Activated T-cell treated with anti-CD3 and anti-CD28 coated beads, Interleukin-2, amount 50 U/mL, for 1 hour (primary cell): ENCODE measurements around the gene IGFALS.

Experiments
- DNase-seq: peaks from one replicate; pipeline ENCODE4 v3.0.0-alpha.2; 2020

Gene IGFALS

GRCh38 chr16:1763521-1764511, 29.7 kb downstream of the IGFALS start:
- DNase-seq: no peak

DNA sequence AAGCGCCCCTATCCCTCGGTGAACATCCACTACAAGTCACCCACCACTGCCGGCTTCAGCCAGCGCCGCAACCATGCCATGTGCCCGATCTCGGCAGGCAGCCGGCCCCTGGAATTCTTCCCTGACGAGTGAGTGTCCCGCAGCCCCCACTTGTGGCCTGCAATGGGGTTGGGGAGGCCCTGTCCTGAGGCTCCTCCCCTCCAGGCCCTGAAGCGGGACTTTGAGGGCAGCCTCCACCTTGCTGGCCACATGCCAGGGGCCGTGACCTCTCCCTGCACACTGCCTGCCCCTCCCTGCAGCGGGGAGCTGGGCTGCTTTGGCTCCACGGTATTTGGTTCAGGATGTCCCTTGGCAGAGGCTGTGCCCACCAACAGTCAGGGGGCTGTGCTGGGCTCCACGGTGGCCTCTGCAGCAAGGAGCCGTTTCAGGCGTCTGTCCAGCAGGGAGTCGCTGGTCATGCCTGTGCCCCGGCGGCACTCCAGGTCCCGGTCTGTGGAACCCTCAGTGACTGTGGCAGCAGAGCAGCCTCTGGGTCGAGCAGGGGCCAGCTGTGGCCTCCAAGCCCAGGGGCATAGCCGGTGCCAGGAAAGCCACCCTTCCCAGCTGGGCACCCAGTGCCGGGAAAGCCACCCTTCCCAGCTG, 30.5 kb downstream of the IGFALS start:
- DNase-seq: no peak

- no peak for DNase-seq
Measured at GRCh38 chr16:1762196-1762878, 31.2 kb downstream of the IGFALS start.

GRCh38 chr16:1761751-1762150, 31.8 kb downstream of the IGFALS start:
- DNase-seq: no peak

GRCh38 chr16:1760911-1761310, 32.6 kb downstream of the IGFALS start:
- DNase-seq: no peak

DNA sequence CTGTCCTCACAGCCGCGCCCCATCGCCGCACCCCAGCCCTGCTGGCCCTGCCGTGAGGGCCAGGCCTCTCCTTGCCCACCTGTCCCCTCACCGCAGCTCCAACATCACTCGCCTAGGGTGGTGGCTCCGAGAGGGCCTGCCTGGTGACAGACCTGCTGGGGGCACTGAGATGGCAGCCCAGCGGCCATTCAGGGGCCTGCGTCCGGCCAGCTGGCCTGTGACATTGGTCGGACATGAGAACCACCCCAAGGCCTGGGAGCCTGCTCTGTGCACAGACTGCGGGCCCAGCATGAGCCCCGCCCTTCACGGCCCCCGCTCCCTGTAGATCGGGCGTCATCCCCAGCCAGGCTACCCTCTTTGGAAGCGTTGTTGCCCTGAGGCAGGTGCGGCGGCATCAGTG, 34.0 kb downstream of the IGFALS start:
- DNase-seq: no peak

DNA sequence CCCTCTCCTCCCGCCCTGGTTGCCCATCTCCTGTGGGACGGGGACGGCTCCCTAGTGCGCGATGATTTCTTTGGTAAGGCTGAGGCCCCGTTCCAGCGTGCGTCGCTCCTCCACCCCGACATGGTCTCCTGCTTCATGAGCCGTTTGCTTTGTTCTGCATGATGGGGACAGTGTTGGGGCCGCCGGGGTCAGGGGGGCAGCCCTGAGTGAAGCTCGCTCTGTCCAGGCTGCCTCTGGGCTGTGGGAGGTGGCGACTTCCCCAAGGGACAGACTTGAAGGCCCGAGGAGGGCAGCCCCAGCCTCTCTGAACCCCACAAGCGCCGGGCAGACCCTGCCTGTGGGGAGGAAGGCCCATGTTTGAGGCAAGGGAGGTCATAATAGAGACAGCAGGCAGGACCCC, 34.6 kb downstream of the IGFALS start:
- DNase-seq: no peak

DNA sequence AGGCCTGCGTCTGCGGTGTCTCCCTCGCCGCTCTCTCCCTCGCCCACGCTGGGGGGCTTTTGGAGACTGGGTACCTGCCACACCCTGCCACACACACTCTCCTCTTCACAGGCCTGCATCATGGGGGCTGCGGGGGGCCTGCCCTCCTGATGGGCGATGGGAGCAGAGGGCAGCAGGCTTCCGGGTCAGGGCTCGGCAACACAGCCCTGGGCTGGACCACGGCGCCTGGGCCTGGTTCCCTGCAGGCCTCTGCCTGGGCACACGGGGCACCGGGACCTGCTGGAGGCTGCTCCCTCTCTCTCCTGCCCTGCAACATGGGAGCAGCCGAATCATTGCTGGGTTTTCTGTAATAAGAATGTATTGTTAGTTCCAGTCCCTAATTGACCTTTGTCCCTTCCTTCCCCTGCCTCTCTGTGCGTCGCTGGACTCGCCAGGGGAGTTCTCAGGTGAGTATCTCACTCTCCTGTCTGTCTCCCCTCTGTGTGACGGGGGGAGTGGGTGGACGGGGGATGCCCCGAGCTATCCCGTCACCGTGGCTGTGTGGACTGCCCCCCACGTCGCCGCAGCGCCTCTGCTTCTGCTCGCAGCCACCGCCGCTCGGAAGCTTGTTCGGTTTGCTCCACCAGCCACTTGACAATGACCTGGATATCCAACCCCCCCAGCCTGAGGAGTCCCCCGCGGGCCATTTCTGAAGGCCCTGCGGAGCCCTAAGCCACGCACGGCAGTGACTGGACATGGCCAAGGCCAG, 35.6 kb downstream of the IGFALS start:
- DNase-seq: no peak

DNA sequence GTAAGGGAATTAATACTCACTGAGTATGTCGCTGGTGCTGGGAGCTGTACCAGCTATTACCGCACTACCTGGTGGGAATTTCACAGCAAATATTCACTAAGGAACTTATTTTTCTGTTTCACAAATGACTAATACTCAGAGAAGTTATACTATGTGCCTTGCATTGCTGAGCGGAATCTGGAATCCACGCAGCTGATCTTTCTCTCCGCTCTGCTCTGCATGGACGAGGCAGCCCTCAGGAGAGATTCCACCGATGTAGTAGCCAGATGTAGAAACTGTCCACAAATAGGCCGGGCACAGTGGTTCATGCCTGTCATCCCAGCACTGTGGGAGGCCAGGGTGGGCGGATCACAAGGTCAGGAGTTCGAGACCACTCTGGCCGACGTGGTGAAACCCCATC, 39.3 kb downstream of the IGFALS start:
- DNase-seq: no peak

- no peak for DNase-seq
Measured at GRCh38 chr16:1752853-1753252, 40.7 kb downstream of the IGFALS start.

DNA sequence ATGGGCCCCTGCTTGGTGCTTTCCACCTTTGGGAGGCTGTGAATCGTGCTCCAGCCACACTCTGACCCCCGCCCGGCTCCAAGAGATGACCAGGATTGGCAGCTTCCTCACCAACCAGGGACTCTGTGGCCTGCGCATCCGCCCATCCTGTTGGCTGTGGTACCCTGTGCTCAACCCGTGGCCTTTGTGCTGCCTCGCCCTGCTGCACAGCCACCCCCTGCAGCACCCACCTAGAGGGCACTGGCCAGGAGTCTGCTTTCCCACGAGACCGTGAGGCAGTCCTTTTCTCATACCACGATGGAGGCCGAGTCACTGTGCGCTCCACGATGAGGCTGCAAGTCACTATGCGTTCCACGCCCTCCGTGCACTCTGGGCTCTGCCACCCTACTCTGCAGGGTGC, 41.6 kb downstream of the IGFALS start:
- no peak for DNase-seq

DNA sequence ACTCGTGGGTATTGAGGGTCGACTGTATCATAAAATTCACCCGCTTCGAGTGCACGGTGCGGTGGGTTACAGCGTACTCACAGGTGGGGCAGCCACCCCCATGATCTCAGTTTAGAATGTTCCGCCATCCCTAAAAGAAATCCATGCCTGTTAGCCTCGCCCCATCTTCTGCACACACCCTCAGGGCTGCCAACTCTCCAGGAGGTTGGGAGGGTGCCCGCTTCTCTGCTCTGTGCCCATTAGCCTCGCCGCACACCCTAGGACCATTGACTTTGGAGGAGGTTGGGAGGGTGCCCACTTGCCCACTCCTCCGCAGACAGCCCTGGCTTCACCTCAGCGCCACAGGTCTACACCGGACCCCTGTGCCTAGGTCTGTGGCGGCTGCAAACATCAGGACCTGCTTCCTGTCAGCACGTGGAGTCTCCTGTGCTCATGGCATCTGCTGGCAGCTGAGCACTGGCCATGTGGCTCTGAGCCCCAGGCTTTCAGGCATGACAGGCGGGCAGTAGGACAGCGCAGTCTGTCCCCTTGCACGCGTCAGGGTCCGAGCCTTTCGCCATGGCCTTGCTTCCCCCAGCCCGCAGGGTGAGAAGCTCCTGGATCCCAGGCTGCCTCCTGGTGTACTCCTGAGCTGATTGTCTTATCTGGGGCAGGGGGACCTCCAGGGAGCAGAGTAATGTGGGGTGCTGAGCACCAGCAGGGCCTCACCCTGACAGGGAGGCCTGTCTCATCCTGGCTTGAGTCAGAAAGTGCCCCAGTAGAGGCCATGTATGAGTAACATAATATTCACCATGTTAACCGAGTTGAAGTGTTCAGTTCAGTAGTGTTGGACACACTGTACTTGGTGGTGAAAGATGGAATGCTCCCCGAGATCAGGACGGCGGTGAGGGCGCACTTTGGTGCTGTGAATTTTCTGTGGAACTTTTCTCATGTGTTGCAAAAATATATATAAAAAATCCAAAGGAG, 44.1 kb downstream of the IGFALS start:
- no peak for DNase-seq

- no peak for DNase-seq
Measured at GRCh38 chr16:1747934-1748333, 45.6 kb downstream of the IGFALS start.

DNA sequence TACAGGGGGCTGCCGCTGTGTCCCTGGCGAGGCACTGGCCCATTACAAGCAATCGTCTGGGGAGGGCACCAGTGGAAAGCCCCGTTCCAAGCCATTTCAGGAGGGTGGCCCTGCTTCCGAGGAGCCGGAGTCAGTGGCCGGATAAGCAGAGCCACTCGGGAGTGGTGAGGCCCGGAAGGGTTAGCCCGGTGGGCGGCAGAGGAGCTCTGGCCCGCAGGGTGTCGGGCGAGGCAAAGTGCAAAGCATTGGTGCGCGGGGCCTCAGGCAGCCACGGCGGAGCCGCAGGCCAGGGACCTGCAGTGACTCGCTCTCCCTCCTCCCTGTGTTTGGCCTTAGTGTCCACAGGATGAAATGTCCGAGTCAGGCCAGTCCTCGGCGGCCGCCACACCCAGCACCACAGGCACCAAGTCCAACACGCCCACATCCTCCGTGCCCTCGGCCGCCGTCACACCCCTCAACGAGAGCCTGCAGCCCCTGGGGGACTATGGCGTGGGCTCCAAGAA, 46.8 kb downstream of the IGFALS start:
- no peak for DNase-seq

DNA sequence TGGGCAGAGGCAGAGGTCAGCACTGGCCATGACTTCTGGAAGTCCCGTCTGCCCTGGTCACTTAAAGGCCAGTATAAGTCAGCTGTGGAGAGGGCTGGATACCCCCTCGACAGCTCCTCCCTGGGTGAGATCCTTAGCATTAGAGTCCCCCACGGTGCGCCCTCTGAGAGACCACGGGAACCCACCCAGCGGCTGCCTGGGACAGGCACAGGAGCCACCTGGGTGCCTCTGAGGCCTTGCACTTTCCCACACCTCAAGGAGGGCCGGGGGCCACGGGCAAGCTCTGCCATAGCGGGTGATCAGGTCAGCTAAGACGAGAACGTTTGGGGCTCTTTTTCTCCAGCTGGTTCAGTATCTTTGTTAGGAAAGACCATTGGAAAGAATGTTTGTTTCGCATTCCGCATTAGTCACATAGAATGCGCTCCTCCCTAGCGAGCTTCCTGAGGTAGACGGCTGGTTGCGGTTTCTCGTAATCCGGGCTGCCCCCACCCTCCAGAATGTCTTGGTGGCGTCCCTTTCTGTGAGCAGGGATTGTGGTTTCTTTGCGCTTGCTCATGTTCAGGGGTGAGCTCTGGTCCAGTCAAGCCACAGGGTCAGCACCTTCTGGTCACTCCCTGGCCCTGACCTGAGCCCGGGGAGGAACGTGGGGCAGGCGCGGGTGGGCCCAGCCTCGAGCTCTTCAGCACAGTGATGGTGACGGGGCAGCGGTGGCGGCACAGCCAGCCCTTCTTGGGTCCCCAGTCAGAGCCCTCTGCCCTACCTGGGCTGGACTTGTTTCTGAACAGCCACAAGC, 47.4 kb downstream of the IGFALS start:
- DNase-seq: no peak

DNA sequence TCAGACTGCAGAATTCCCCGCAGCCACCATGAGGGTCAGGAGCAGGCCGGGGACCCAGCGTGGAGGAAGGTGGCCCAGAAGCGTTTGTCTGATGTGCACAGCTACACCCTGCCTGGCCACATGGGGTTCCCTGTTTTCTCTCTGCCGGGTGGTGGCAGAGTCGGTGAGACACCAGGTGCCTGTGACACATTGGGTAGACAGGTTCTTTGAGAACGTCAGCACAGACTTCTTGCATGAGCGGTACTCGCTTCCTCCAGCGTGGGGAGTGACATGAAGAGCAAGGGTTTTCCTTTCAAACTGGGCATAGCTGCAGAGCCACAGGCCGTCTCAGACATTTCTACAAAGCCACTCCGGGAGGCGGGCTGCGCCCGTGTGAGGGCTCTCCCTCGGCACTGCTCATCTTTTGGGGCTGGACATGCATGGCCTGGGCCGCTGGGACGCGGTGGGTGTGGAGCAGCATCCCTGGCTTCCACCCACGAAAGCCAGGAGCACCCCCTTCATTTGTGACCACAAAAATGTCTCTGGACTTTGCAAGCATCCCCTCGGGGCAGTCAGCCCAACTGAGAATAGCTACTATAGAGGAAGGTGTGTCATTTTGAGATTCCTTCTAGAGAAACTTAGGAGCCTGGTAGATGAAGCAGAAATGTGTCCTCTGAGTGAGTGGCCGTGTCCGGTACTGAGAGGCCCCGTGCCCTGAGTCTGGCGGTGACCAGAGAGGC, 48.2 kb downstream of the IGFALS start:
- DNase-seq: no peak

- DNase-seq: no peak
Measured at GRCh38 chr16:1744338-1744840, 49.1 kb downstream of the IGFALS start.

- DNase-seq: no peak
Measured at GRCh38 chr16:1743376-1744337, 49.8 kb downstream of the IGFALS start.
